GM12865 (cell line): Measurements from ENCODE around the gene PTGR1.
"Not testable (repeated sequence)": the region's sequence is repeated elsewhere in the genome, so short reads cannot be mapped to it uniquely, and the experiment has no call there.

ENCODE experiments used
- DNase-seq: peaks from one replicate; pipeline ENCODE4 v3.0.0; 2010; ENCODE audit warnings: low read depth
- H3K4me3 ChIP-seq: 2 replicates; pipeline ENCODE4 v1.5.1; 2011; ENCODE audit warnings: mild to moderate bottlenecking, low read depth, low read length, control low read depth
- TF ChIP-seq, protein P1 (sequence below): IDR thresholded peaks from 2 replicates; pipeline ENCODE4 v1.5.1; 2011; ENCODE audit warnings: low read length, control low read depth, low read depth, inconsistent platforms; ENCODE audit not compliant: insufficient read depth; ENCODE audit errors: missing control alignments

The PTGR1 gene

DNA sequence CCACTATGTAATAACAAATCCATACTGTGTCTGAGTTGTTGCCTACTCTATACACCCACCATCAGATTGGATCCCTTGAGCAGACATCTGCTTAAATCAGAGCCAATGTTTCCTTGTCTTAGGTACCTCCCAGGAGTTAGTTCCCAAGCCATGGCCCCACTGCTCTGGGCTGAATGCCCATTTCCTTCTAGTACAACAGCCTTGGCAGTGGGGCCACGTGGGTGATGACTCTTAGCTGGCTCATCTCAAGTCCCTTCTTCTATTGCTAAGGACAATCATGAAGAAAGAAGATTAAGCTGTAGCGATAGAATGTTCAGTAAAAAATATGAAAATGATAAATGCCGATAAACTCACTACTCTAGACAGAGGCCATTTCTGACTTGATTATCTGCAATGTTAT lies 16.6 kb downstream of the PTGR1 start:
- TF ChIP-seq, protein P1, sequence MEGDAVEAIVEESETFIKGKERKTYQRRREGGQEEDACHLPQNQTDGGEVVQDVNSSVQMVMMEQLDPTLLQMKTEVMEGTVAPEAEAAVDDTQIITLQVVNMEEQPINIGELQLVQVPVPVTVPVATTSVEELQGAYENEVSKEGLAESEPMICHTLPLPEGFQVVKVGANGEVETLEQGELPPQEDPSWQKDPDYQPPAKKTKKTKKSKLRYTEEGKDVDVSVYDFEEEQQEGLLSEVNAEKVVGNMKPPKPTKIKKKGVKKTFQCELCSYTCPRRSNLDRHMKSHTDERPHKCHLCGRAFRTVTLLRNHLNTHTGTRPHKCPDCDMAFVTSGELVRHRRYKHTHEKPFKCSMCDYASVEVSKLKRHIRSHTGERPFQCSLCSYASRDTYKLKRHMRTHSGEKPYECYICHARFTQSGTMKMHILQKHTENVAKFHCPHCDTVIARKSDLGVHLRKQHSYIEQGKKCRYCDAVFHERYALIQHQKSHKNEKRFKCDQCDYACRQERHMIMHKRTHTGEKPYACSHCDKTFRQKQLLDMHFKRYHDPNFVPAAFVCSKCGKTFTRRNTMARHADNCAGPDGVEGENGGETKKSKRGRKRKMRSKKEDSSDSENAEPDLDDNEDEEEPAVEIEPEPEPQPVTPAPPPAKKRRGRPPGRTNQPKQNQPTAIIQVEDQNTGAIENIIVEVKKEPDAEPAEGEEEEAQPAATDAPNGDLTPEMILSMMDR, result no peak
- DNase-seq, result no peak
- no peak overlapping the region for H3K4me3 ChIP-seq

- no peak for DNase-seq
- TF ChIP-seq, protein P1, result no peak
Observed at GRCh38 chr9:111572950-111573604, 26.4 kb downstream of the PTGR1 start.

GRCh38 chr9:111568127-111568526 lies 31.3 kb downstream of the PTGR1 start:
- H3K4me3 ChIP-seq, DNase-seq: not testable (repeated sequence)

More at GRCh38 chr9:111572950-111573604, 26.4 kb downstream of the PTGR1 start:
- no peak overlapping the region for H3K4me3 ChIP-seq

- TF ChIP-seq, protein P1, result no peak
- no peak overlapping the region for H3K4me3 ChIP-seq
- DNase-seq, result no peak
Observed at GRCh38 chr9:111566234-111566633, 33.2 kb downstream of the PTGR1 start.

DNA sequence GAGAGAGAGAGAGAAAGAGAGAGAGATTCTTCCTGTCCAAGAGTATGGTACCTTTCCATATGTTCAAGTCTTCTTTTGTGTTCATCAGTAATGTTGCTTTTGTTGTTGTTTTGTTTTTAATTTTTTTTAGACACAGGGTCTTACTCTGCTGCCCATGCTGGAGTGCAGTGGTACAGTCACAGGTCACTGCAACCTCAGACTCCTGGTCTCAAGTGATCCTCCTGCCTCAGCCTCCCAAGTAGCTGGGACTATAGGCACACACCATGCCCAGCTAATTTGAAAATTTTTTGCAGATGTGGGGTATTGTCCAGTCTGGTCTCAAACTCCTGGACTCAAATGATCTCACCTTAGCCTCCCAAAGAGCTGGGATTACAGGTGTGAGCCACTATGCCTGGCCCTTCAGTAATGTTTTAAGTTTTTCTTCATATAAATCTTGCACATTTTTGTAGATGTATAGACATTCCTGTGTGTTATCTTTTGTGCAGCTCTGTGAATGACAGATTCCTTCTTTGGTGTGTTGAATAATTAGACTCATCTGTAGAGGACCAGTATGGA lies 38.2 kb downstream of the PTGR1 start:
- TF ChIP-seq, protein P1, result no peak
- H3K4me3 ChIP-seq, result no peak overlapping the region
- DNase-seq, result no peak

DNA sequence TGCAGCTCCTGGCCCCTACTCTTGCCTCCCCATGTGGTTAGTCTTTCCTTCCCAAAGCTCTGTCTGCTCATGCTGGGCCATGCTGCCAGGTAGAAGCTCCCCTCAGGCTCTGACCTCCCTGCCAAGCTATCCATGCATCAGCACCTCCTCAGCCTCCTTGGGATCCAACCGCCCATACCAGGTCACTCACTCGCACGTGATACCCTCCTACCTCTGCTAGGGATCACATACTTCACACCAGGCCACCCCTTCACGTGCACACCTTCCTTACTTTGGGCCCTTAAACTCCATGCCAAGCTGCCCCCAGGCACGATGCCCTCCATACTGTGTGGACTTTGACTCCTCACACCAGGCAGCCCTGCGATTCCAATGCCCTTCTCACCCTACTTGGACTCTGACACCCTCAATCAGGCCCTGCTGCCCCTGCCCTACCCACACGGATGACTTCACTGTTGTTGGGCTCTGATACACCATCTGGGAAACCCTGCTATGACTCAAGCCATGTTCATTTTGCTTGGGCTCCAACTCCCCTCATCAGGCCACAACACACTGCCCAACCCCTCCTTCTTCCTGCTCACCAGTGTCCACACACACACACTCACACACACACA lies 40.3 kb downstream of the PTGR1 start:
- H3K4me3 ChIP-seq, result no peak overlapping the region
- TF ChIP-seq, protein P1, result no peak
- DNase-seq, result no peak

GRCh38 chr9:111555425-111555824 lies 44.0 kb downstream of the PTGR1 start:
- H3K4me3 ChIP-seq, DNase-seq: not testable (repeated sequence)

DNA sequence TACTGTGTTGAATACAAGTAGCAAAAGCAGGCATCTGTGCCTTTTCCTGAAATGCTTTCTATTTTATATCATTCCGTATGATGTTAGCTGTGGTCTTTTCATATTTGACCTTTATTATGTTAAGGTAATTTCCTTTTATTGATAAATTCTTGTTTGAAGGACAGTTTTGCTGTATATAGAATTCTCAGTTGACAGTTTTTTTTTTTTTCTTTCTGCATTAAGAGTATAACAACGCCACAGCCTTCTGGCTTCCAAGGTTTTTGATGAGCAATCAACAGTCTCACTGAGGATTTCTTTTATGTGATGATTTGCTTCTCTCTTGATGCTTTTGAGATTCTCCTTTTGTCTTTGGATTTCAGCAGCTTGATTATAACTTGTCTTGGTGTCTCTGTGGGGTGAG lies 50.8 kb downstream of the PTGR1 start:
- no peak for DNase-seq
- TF ChIP-seq, protein P1, result no peak
- H3K4me3 ChIP-seq, result no peak overlapping the region
